GM23248 (cell line): ENCODE results near the gene CCDC146.

Experiments used
- EZH2 ChIP-seq: fragments of 200-600 bp; sonication (generic); IDR thresholded peaks from 2 replicates; pipeline ENCODE4 v1.6.1; 2018; ENCODE audit warnings: antibody characterized with exemption, mild to moderate bottlenecking; ENCODE audit not compliant: insufficient read depth, poor library complexity, severe bottlenecking
- EZH2phosphoT487 ChIP-seq: fragments of 200-600 bp; sonication (generic); IDR thresholded peaks from 2 replicates; pipeline ENCODE4 v1.6.1; 2018; ENCODE audit warnings: antibody characterized with exemption, moderate library complexity, mild to moderate bottlenecking, low read depth; ENCODE audit not compliant: insufficient read depth

GRCh38 chr7:77188731-77189437, 66.5 kb downstream of the CCDC146 start:
- TF ChIP-seq EZH2 (no peak), EZH2phosphoT487 (no peak)
